ENCODE data around the gene CD2AP. TPM values are rescaled to one million over a fixed set of nuclear protein-coding genes. Genes with fewer than 3 reads are reported as not detected.

The CD2AP gene
- total RNA-seq, 1 experiment from 2014 or later: 41.8 TPM

DNA sequence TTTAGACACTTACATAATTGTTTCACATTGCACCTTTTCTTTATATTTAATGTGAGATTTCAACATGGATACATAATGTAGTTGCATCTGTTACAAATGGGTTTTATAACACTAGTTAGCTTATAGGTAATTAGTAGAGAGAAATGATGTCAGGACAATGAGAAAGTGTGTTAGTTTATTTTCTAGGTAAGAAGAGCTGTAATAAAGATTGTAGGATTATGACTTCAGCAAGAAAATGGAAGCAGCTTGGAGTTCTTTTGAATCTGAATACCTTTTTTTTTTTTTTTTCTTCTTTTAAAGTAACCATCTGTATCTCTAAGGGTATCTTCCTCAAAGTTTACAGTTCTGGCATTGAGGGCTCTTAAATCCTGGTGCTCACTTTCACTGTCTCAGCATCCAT, 35.3 kb downstream of the CD2AP start:
- ATAC-seq (no peak), DNase-seq (ENCODE audit: low read depth, low spot score) (no peak)
- ChIA-PET POLR2A (interaction anchor here (0.6 kb wide), 1 partner anchor 26 kb away, joined by 3 read pairs; no protein-coding TSS in a partner anchor), CTCF (no interaction called here)
- Histone ChIP-seq H3K27ac (ENCODE audit: low read length) (no peak overlapping the region), H3K4me1 (ENCODE audit: control insufficient read depth, insufficient read depth, low read length) (no peaks in the 10 kb centered on the region), H3K4me3 (ENCODE audit: low read depth in 2 of 2, low read length in 2 of 2) (no peak overlapping the region), H3K9me3 (ENCODE audit: control insufficient read depth, insufficient read depth, low read depth, low read length) (peaks cover 18% of the 10 kb centered on the region; the same call in 1 of the 2 replicates), H3K27me3 (ENCODE audit: control insufficient read depth, insufficient read depth, low read length) (no peaks in the 10 kb centered on the region), H3K36me3 (ENCODE audit: control insufficient read depth, insufficient read depth, low read length) (no peaks in the 10 kb centered on the region; the same call in 1 of the 2 replicates)
- in situ Hi-C loops (cut with HindIII; ENCODE audit: low pct_unique_long_range_greater_than_20kb, low sequenced_read_pairs): no loop called here
- intact Hi-C loops (cut with micrococcal nuclease; ENCODE audit: unreplicated experiment): no loop called here
- BruUV-seq (replicated peaks): no TSS peak
- TF ChIP-seq TCF7L2 (IDR thresholded peaks at IDR 0.05; ENCODE audit: low read depth, low read length) (no peak), POLR2AphosphoS5 (IDR thresholded peaks at IDR 0.05; ENCODE audit: low read depth, low read length) (no peak), SIN3A (IDR thresholded peaks at IDR 0.05; ENCODE audit: borderline replicate concordance, insufficient read depth, low read depth, low read length) (no peak)
- TF ChIP-seq, protein P1, sequence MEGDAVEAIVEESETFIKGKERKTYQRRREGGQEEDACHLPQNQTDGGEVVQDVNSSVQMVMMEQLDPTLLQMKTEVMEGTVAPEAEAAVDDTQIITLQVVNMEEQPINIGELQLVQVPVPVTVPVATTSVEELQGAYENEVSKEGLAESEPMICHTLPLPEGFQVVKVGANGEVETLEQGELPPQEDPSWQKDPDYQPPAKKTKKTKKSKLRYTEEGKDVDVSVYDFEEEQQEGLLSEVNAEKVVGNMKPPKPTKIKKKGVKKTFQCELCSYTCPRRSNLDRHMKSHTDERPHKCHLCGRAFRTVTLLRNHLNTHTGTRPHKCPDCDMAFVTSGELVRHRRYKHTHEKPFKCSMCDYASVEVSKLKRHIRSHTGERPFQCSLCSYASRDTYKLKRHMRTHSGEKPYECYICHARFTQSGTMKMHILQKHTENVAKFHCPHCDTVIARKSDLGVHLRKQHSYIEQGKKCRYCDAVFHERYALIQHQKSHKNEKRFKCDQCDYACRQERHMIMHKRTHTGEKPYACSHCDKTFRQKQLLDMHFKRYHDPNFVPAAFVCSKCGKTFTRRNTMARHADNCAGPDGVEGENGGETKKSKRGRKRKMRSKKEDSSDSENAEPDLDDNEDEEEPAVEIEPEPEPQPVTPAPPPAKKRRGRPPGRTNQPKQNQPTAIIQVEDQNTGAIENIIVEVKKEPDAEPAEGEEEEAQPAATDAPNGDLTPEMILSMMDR (IDR thresholded peaks at IDR 0.05): no peak
- TF ChIP-seq, protein P2, sequence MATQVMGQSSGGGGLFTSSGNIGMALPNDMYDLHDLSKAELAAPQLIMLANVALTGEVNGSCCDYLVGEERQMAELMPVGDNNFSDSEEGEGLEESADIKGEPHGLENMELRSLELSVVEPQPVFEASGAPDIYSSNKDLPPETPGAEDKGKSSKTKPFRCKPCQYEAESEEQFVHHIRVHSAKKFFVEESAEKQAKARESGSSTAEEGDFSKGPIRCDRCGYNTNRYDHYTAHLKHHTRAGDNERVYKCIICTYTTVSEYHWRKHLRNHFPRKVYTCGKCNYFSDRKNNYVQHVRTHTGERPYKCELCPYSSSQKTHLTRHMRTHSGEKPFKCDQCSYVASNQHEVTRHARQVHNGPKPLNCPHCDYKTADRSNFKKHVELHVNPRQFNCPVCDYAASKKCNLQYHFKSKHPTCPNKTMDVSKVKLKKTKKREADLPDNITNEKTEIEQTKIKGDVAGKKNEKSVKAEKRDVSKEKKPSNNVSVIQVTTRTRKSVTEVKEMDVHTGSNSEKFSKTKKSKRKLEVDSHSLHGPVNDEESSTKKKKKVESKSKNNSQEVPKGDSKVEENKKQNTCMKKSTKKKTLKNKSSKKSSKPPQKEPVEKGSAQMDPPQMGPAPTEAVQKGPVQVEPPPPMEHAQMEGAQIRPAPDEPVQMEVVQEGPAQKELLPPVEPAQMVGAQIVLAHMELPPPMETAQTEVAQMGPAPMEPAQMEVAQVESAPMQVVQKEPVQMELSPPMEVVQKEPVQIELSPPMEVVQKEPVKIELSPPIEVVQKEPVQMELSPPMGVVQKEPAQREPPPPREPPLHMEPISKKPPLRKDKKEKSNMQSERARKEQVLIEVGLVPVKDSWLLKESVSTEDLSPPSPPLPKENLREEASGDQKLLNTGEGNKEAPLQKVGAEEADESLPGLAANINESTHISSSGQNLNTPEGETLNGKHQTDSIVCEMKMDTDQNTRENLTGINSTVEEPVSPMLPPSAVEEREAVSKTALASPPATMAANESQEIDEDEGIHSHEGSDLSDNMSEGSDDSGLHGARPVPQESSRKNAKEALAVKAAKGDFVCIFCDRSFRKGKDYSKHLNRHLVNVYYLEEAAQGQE (IDR thresholded peaks at IDR 0.05; ENCODE audit: insufficient read depth in 1 of 2, low read depth in 2 of 2, low read length in 1 of 2): no peak

DNA sequence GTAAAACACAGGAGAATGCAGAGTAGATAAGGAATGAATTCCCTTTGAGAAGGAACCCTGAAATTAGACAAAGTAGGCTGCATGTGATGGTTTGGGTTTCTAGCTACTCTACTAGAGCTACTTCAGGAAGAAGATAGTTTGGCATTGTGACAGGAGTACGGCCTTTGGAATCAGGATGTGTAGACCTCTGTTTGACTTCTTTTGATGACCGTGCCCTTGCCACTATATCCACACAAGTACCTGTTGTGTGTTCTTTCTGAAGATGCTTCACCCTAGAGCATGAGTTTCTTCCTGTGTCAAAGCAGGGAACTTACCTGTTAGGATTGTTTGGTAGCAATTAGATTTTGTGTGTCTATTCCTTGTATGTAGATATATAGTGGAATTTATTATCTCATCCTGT, 41.7 kb downstream of the CD2AP start:
- Histone ChIP-seq H3K36me3 (ENCODE audit: control insufficient read depth, insufficient read depth, low read length) (no peaks in the 10 kb centered on the region), H3K9me3 (ENCODE audit: control insufficient read depth, insufficient read depth, low read depth, low read length) (no peaks in the 10 kb centered on the region), H3K27ac (ENCODE audit: low read length) (no peak overlapping the region), H3K27me3 (ENCODE audit: control insufficient read depth, insufficient read depth, low read length) (no peaks in the 10 kb centered on the region), H3K4me1 (ENCODE audit: control insufficient read depth, insufficient read depth, low read length) (no peaks in the 10 kb centered on the region; the same call in 1 of the 2 replicates), H3K4me3 (ENCODE audit: low read depth in 2 of 2, low read length in 2 of 2) (no peak overlapping the region)
- TF ChIP-seq, protein P1 (IDR thresholded peaks at IDR 0.05): no peak
- TF ChIP-seq SIN3A (IDR thresholded peaks at IDR 0.05; ENCODE audit: borderline replicate concordance, insufficient read depth, low read depth, low read length) (no peak), TCF7L2 (IDR thresholded peaks at IDR 0.05; ENCODE audit: low read depth, low read length) (no peak)
- TF ChIP-seq, protein P2 (IDR thresholded peaks at IDR 0.05; ENCODE audit: insufficient read depth in 1 of 2, low read depth in 2 of 2, low read length in 1 of 2): no peak
- ATAC-seq (no peak), DNase-seq (ENCODE audit: low read depth, low spot score) (no peak)
- CTCF ChIA-PET: no interaction called here
- in situ Hi-C loops (cut with HindIII; ENCODE audit: low pct_unique_long_range_greater_than_20kb, low sequenced_read_pairs) (no loop called here), intact Hi-C loops (cut with micrococcal nuclease; ENCODE audit: unreplicated experiment) (no loop called here)
- POLR2A ChIA-PET: no interaction called here
- BruUV-seq (replicated peaks): no TSS peak

Data from Panc1 (cell line).